T-helper 1 cell treated with Interleukin-12 subunit alpha and Interleukin-12 subunit beta and Interleukin-4 antibody, amounts not matched to agents 30 μg/mL and 1 μg/mL, for 36 hours (primary cell): ENCODE data around the gene SNAI1.
"Not testable (repeated sequence)": the region's sequence is repeated elsewhere in the genome, so short reads cannot be mapped to it uniquely, and the experiment has no call there.

Source experiments
- H3K27ac Mint-ChIP-seq: one replicate; pipeline ENCODE4 v1.8.0; 2021; ENCODE audit warnings: mild to moderate bottlenecking, mixed read lengths
- H3K27me3 Mint-ChIP-seq: one replicate; pipeline ENCODE4 v1.8.0; 2021; ENCODE audit warnings: low read depth, mixed read lengths
- H3K36me3 Mint-ChIP-seq: one replicate; pipeline ENCODE4 v1.8.0; 2021; ENCODE audit warnings: low read depth, mixed read lengths
- H3K4me1 Mint-ChIP-seq: one replicate; pipeline ENCODE4 v1.8.0; 2021; ENCODE audit warnings: low read depth, mixed read lengths
- H3K4me3 Mint-ChIP-seq: one replicate; pipeline ENCODE4 v1.8.0; 2021; ENCODE audit warnings: mild to moderate bottlenecking, moderate library complexity, mixed read lengths
- H3K9me3 Mint-ChIP-seq: one replicate; pipeline ENCODE4 v1.8.0; 2021; ENCODE audit warnings: mixed read lengths

The SNAI1 gene

DNA sequence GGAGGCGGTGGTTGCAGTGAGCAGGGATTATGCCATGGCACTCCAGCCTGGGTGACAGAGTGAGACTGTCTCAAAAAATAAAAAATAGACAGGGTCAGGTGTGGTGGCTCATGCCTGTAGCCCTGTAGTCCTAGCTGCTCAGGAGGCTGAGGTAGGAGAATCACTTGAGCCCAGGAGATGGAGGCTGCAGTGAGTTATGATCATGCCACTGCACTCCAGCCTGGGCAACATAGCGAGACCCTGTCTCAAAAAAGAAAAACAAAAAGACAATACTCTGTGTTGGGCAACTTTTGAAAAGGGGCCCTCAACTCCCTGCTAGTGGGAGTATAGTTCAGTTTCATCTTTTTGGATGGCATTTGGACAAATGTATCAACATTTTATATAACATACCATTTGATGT is 5.0 kb upstream of the SNAI1 start:
- not testable (repeated sequence) for H3K36me3 Mint-ChIP-seq

DNA sequence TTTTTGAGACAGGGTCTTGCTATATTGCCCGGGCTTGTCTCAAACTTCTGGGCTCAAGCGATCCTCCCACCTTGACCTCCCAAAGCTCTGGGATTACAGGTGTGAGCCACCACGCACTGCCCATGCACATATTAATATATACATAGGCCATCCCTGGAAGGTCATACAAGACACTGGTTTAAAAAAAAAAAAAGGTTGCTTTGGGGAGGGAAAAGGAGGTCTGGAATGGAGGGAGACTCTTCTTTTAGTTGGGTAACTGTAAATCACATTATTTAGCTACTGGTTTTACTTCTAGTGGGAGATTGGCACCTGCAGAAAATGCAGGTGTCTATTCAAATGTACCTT is 4.1 kb upstream of the SNAI1 start:
- H3K9me3 Mint-ChIP-seq = no peaks in the 10 kb centered on the region
- H3K27ac Mint-ChIP-seq = no peak overlapping the region
- H3K4me3 Mint-ChIP-seq = no peak overlapping the region
- no peaks in the 10 kb centered on the region for H3K36me3 Mint-ChIP-seq
- H3K4me1 Mint-ChIP-seq = peaks cover 13% of the 10 kb centered on the region
- H3K27me3 Mint-ChIP-seq = peaks cover 30% of the 10 kb centered on the region

More for the DNA sequence above, 5.0 kb upstream of the SNAI1 start:
- H3K27ac Mint-ChIP-seq, H3K4me1 Mint-ChIP-seq, H3K4me3 Mint-ChIP-seq, H3K9me3 Mint-ChIP-seq: not testable (repeated sequence)
- peaks cover 30% of the 10 kb centered on the region for H3K27me3 Mint-ChIP-seq

DNA sequence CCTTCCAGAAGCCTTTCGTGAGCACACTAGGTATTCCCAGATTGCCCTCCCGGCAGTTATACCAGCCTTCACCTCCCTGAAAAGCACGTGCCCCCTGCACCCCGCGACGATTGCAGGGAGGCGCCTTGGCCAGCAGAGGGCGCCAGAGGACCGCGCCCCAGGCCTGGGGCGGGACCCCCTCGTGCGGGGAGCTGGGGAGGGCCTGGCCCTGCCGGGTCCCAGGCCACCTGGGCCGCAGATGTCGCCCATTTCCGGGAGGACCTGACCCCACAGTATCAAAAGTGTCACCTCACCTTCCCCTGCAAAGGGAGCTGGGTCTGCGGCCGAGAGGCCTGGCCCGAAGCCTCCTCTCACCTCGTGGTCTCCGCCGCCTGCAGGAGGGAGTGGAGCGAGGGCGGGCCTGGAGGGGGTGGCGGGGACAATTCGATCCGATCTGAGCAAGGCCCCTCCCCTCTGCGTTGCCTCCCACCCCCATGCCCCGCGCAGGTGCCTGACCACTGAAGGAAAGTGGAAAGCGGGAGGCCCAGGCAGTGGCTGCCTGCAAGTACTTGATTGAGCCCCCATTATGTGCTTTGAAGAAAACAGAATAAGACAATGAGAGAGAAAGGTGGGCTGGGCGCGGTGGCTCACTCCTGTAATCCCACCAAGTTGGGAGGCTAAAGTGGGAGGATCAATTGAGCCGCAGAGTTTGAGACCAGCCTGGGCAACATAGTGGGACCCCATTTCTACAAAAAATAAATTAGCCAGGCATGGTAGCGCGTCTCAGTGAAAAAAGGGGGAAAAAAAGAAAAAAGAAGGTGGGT is 3.5 kb upstream of the SNAI1 start:
- H3K4me1 Mint-ChIP-seq = peaks cover 15% of the 10 kb centered on the region
- no peak overlapping the region for H3K4me3 Mint-ChIP-seq
- H3K9me3 Mint-ChIP-seq = no peaks in the 10 kb centered on the region
- no peaks in the 10 kb centered on the region for H3K36me3 Mint-ChIP-seq
- no peak overlapping the region for H3K27ac Mint-ChIP-seq
- H3K27me3 Mint-ChIP-seq = peaks cover 30% of the 10 kb centered on the region

DNA sequence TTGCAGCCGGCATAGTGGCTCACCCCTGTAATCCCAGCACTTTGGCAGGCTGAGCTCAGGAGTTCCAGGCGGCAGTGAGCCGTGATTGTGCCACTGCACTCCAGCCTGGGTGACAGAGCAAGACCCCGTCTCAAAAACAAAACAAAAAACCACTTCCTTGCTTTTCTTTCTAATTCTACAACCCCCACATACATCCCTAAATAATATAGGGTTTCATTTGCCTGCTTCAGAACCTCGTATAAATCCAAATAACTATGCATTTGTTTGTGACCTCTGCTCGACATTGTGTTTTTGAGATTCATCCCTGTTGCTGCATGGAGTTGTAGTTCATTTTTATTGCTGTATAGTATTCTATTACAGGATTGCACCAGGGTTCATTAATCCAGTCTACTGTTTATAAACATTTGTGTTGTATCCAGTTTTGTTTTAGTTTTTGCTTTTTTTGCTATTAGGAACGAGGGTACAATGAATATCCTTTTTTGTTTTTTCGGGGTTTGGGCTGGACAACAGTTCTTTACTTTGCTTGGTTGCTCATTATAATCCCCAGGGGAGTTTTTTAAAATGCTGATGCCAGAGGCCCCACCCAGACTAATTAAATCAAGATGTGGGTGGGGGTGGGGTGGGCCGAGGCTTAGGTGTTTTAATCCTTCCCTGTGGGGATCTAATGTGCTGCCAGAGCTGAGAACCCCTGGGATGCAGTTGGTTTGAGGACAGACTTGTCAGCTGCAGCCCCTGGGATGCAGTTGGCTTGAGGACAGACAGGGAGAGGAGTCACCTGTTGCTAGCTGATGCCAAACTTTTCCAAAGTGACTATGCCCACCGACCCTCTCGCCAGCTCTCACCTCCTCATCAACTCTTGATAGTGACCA is 2.4 kb upstream of the SNAI1 start:
- no peak overlapping the region for H3K4me3 Mint-ChIP-seq
- peaks cover 15% of the 10 kb centered on the region for H3K4me1 Mint-ChIP-seq
- peaks cover 30% of the 10 kb centered on the region for H3K27me3 Mint-ChIP-seq
- no peaks in the 10 kb centered on the region for H3K9me3 Mint-ChIP-seq
- no peaks in the 10 kb centered on the region for H3K36me3 Mint-ChIP-seq
- H3K27ac Mint-ChIP-seq = no peak overlapping the region

- Mint-ChIP-seq H3K4me1 (peaks cover 15% of the 10 kb centered on the region), H3K9me3 (no peaks in the 10 kb centered on the region), H3K4me3 (peak overlapping the region; percentile 58), H3K27me3 (peaks cover 30% of the 10 kb centered on the region), H3K27ac (no peak overlapping the region), H3K36me3 (no peaks in the 10 kb centered on the region)
Observed at GRCh38 chr20:49981218-49982071, 1.3 kb upstream of the SNAI1 start.

DNA sequence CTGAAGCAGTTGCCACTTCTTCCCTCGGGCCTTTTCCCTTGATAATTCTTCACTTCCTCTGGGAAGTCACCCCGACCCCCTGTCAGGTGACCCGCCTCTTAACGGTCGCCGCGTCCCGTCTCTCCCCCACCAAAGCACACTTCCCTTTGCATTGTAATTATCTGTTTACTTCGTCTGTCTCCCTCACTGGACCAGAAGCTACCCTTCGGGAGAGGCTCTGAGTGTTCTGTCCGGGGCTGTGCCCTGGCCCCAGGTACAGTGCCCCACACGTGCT is 771 bp upstream of the SNAI1 start:
- no peaks in the 10 kb centered on the region for H3K36me3 Mint-ChIP-seq
- H3K4me1 Mint-ChIP-seq = peaks cover 15% of the 10 kb centered on the region
- no peaks in the 10 kb centered on the region for H3K9me3 Mint-ChIP-seq
- peak overlapping the region; percentile 58 for H3K4me3 Mint-ChIP-seq
- H3K27me3 Mint-ChIP-seq = peaks cover 30% of the 10 kb centered on the region
- no peak overlapping the region for H3K27ac Mint-ChIP-seq

DNA sequence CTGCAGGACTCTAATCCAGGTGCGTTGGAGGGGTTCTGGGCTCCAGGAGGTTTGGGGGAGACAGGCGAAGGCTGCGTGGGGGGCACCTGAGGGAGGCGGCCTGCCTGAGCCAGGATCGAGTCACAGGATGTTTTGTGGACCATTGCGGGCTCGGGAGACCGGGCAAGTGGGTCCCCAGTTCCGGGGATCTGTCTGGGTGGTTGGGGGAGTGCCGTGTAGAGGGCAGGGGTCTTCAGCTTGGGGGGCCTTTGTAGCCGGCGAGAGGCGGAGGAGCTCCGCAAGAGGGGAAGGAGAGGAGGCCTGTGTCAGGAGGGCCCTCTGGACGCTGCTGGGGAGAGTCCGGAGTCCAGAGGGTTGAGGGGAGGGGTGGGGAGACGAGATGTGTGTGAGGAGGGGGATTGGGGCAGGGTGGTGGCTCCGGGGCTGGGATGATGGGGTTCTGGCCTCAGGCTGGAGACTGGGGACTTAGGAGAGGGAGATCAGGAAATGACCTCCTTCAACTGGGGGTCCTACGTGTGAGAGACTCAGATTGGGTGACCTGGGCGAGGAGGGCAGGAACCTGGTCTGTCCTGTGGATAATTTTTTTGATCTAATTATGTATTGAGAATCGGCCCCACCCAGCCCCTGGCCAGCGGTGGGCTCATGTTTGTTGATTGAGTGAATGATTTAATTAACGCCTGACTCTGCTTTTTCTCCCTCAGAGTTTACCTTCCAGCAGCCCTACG is 505 bp downstream of the SNAI1 start:
- Mint-ChIP-seq H3K36me3 (no peaks in the 10 kb centered on the region), H3K27me3 (peaks cover 27% of the 10 kb centered on the region), H3K4me1 (peaks cover 15% of the 10 kb centered on the region), H3K9me3 (no peaks in the 10 kb centered on the region), H3K27ac (no peak overlapping the region), H3K4me3 (peak overlapping the region; percentile 7)

GRCh38 chr20:49983848-49984408 is 1.1 kb downstream of the SNAI1 start:
- Mint-ChIP-seq H3K36me3 (no peaks in the 10 kb centered on the region), H3K9me3 (no peaks in the 10 kb centered on the region), H3K4me1 (peaks cover 15% of the 10 kb centered on the region), H3K27ac (no peak overlapping the region), H3K27me3 (peaks cover 27% of the 10 kb centered on the region), H3K4me3 (peak overlapping the region; percentile 68)

- Mint-ChIP-seq H3K4me3 (no peak overlapping the region), H3K27me3 (peaks cover 25% of the 10 kb centered on the region), H3K36me3 (no peaks in the 10 kb centered on the region), H3K9me3 (no peaks in the 10 kb centered on the region), H3K4me1 (peaks cover 15% of the 10 kb centered on the region), H3K27ac (no peak overlapping the region)
Observed at GRCh38 chr20:49984426-49985153, 1.8 kb downstream of the SNAI1 start.

- peaks cover 19% of the 10 kb centered on the region for H3K27me3 Mint-ChIP-seq
- no peaks in the 10 kb centered on the region for H3K36me3 Mint-ChIP-seq
- no peak overlapping the region for H3K27ac Mint-ChIP-seq
Observed at GRCh38 chr20:49985157-49985556, 2.4 kb downstream of the SNAI1 start.

DNA sequence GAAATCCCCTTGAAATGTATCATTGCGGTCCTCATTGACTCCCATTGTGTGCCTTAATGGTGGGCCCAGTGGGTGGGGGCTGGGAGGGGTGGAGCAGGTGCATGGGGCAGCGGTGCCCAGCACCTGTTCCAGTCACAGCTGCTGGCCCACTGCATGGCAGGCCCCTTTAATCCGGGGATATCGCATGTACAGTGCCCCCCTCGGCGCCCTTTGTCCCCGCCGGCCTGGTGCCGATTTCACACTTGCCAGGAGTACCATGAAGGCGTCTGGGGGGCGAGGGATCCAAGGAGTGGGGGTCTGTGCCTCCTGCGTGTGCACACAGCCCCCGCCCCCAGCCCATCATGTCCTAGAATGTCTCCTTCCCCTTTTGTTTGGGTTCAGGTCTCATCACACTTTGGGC is 2.8 kb downstream of the SNAI1 start:
- H3K4me3 Mint-ChIP-seq = no peak overlapping the region
- no peaks in the 10 kb centered on the region for H3K9me3 Mint-ChIP-seq
- H3K27ac Mint-ChIP-seq = no peak overlapping the region
- H3K36me3 Mint-ChIP-seq = no peaks in the 10 kb centered on the region
- peaks cover 16% of the 10 kb centered on the region for H3K27me3 Mint-ChIP-seq
- peaks cover 15% of the 10 kb centered on the region for H3K4me1 Mint-ChIP-seq

More at GRCh38 chr20:49985157-49985556, 2.4 kb downstream of the SNAI1 start:
- Mint-ChIP-seq H3K4me3 (no peak overlapping the region), H3K4me1 (peaks cover 15% of the 10 kb centered on the region), H3K9me3 (no peaks in the 10 kb centered on the region)

DNA sequence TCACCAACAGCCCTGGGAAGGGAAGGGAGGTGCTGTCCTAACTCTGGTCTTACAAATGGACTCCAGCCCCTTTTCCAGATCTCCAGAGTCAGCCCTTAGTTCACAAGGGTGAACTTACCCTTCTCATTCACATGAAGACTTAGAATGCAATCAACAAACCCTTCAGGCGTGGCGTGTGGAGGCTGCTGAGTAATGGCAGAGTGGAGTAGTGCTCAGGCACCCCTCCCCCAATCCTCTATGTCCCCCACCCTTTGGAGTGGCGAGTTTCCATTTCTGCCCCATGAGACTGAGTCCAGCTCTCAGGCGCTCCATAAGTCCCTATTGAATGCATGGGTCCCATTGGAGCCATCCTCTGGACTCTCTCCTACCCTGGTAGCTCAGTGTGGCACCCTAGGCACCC is 3.3 kb downstream of the SNAI1 start:
- Mint-ChIP-seq H3K27ac (no peak overlapping the region), H3K4me1 (peaks cover 15% of the 10 kb centered on the region), H3K9me3 (no peaks in the 10 kb centered on the region), H3K36me3 (no peaks in the 10 kb centered on the region), H3K4me3 (no peak overlapping the region), H3K27me3 (peaks cover 12% of the 10 kb centered on the region)

DNA sequence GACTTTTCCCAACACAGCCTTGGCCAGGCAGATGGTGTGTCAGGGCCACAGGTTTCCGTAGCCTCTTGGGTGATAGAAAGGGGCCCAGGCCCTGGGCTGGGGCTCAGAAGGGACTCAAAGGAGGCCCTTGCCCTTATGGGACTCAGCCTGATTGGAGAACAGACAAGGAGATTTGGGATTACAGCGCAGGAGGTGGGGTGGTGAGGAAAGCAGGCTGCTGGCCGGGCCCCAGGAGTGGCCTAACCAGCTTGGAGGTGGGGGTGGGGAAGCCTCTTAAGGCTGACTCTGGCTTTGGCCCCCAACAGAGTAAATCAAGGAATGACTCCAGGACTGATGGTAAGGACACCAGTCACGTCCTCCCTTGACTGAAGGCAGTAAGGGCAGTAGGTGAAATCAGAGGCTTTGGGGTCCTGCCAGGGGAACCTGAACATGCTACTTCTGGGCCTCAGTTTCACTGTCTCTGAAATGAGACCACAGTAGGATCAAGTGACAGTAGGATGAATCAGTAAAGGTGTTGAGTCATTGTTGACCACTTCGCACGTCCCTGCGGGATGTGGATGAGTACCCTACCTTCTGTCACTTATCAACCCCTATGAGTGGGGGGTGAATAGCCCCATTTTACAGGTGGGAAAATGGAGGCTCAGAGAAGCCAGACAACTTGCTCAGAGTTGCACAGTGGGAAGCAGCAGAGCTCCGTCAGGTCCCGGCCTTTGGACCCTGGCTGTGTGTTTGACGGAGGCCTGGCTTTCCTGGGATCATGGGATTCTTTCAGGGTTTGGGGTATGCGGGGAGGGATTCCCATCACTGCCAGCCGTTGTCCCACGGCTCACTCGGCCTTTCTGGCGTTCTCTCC is 4.5 kb downstream of the SNAI1 start:
- Mint-ChIP-seq H3K27me3 (peaks cover 1% of the 10 kb centered on the region), H3K9me3 (no peaks in the 10 kb centered on the region), H3K4me3 (no peak overlapping the region), H3K27ac (no peak overlapping the region), H3K36me3 (no peaks in the 10 kb centered on the region), H3K4me1 (peaks cover 12% of the 10 kb centered on the region)
